ENCODE results near the gene CELSR2.

CELSR2 gene

DNA sequence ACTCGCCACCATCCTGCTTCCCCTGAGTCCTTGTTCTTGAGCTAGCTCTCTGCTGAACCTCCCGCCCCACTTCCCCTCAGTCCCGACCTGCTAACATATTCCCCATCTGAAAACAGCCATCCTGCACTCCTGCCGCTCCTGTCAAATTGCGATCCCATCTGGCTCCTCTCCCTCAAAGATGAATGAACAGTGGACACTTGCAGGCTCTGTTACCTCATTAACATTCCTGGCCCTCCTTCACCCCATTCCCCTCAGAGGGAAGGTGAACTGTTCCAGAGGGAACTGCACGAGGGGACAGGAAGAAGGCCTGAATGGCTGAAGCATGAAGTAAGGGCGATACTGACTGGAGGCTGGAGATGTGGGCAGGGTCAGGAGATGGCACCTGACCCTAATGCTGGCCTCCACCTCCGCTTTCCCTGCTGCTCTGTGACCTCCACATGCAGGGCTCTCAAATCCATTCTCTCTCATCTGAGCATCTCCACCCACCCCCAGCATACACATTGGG lies 7.4 kb upstream of the CELSR2 start:
- TF ChIP-seq Cebpa-rat (IDR thresholded peaks at IDR 0.05) = no peak

DNA sequence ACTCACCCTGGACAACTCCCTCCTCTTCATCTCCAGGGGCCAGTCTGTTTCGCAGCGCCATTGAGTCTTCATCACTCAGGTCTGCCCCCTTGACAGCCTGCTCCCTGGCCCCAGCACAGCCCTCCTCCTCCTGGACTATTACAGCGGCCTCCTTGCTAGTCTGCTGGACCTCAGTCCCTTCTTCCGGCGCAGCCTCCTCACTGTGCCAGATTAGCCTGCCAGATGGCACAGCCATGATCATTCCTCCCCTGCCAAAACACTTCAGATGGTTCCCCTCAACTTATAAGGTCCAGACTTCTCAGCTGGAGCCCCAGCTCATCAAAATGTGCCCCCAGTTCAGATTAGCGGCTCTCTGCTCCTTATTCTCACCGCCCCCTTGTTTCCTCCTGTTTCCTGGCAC lies 7.0 kb upstream of the CELSR2 start:
- TF ChIP-seq Cebpa-rat (IDR thresholded peaks at IDR 0.05) = no peak
- H3K4me2 ChIP-seq = no peak overlapping the region
- H3K9ac ChIP-seq = no peak overlapping the region

More for the DNA sequence above, 7.4 kb upstream of the CELSR2 start:
- H3K36me3 ChIP-seq = peaks cover 34% of the 10 kb centered on the region
- H3K4me3 ChIP-seq = no peak overlapping the region
- H3K9me3 ChIP-seq = no peaks in the 10 kb centered on the region
- peaks cover 9% of the 10 kb centered on the region; the same call in 1 of the 2 replicates for H3K27me3 ChIP-seq
- H3K27ac ChIP-seq = no peak overlapping the region
- peaks cover 25% of the 10 kb centered on the region for H4K20me1 ChIP-seq
- peaks cover 16% of the 10 kb centered on the region for H3K4me1 ChIP-seq
- H3K9ac ChIP-seq = no peak overlapping the region
- no peak overlapping the region for H3K4me2 ChIP-seq

DNA sequence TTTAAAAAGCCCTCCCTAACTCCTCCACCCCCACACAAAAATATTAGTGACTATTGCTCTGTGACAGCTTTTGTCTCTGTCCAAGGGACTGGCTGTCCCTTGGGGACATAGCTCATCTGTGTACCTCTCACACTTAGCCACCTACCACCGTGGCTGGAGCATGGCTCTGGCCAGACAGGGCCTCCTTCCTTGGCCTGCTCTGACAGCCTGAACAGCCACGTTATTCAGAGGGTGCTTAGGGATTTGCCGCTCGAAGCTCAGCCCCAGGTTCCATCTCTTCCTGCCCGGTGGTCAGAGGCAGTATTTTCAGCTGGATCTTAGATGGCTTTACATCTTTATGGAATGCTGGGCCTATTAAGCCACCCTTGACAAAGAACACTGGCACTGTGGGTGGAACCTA lies 6.1 kb upstream of the CELSR2 start:
- TF ChIP-seq Cebpa-rat (IDR thresholded peaks at IDR 0.05) = no peak

More for the DNA sequence above, 7.0 kb upstream of the CELSR2 start:
- Histone ChIP-seq H3K27me3 (peaks cover 9% of the 10 kb centered on the region; the same call in 1 of the 2 replicates), H3K4me1 (peaks cover 21% of the 10 kb centered on the region), H3K9me3 (no peaks in the 10 kb centered on the region), H4K20me1 (peaks cover 25% of the 10 kb centered on the region), H3K36me3 (peaks cover 29% of the 10 kb centered on the region), H3K4me3 (no peak overlapping the region), H3K27ac (no peak overlapping the region)

DNA sequence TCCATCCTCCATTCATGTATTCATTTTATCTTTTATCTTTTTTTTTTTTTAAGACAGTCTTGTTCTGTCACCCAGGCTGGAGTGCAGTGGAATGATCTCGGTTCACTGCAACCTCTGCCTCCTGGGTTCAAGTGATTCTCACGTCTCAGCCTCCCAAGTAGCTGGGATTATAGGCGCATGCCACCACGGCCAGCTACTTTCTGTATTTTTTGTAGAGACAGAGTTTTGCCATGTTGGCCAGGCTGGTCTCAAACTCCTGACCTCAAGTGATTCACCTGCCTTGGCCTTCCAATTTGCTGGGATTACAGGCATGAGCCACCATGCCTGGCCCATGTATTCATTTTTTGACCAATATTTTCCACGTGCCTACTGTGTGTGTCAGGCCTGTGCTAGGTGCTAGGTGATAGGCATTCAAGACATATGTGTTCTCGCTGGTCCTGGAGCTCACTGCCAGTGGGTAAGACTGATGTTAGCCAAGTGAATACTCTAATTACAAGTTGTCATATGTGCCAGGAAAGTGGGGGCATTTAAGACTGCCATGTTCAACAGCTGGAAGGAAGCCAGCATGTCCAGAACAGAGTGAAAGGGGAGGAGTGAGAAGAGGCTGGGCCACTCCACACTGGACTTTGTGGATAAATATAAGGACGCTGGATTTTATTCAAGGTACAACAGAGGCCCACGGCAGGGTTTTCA lies 5.3 kb upstream of the CELSR2 start:
- peaks cover 19% of the 10 kb centered on the region for H4K20me1 ChIP-seq
- H3K4me1 ChIP-seq = peaks cover 37% of the 10 kb centered on the region
- H3K4me3 ChIP-seq = no peak overlapping the region
- no peak overlapping the region for H3K27ac ChIP-seq
- no peak for TF ChIP-seq Cebpa-rat (IDR thresholded peaks at IDR 0.05)
- no peak overlapping the region for H3K9ac ChIP-seq
- peaks cover 13% of the 10 kb centered on the region for H3K36me3 ChIP-seq
- no peaks in the 10 kb centered on the region for H3K9me3 ChIP-seq
- peaks cover 9% of the 10 kb centered on the region; the same call in 1 of the 2 replicates for H3K27me3 ChIP-seq
- H3K4me2 ChIP-seq = no peak overlapping the region

More for the DNA sequence above, 6.1 kb upstream of the CELSR2 start:
- Histone ChIP-seq H3K4me1 (peaks cover 29% of the 10 kb centered on the region), H3K4me2 (no peak overlapping the region), H3K4me3 (no peak overlapping the region), H4K20me1 (peaks cover 25% of the 10 kb centered on the region), H3K36me3 (peaks cover 21% of the 10 kb centered on the region), H3K9ac (no peak overlapping the region), H3K27me3 (peaks cover 9% of the 10 kb centered on the region; the same call in 1 of the 2 replicates), H3K27ac (no peak overlapping the region), H3K9me3 (no peaks in the 10 kb centered on the region)

DNA sequence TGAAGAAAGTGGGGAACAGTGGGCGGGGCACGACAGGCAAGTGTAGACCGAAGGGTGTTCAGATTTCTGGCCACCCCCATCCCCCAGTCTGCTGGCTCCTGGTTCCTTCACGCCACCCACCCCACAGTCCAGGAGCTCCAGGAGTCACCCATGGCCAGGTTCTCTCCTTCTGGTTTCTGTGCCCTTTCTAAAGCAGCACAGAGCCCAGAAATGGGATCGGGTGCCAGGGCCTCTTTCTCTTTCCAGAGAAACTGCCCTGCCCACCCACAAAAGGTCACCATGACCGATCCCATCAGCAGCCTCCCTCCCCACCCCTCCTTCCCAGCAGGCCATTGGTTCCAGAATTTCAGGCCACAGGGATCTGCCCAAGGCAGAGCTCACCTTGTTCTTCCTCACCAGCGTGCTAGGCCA lies 3.2 kb upstream of the CELSR2 start:
- Histone ChIP-seq H3K36me3 (peaks cover 1% of the 10 kb centered on the region; the same call in 1 of the 2 replicates), H3K4me3 (no peak overlapping the region), H3K4me2 (peak overlapping the region; percentile 64; the same call in 1 of the 2 replicates), H3K9ac (no peak overlapping the region), H3K4me1 (peaks cover 44% of the 10 kb centered on the region), H3K9me3 (no peaks in the 10 kb centered on the region), H3K27me3 (peaks cover 8% of the 10 kb centered on the region; the same call in 1 of the 2 replicates), H4K20me1 (peaks cover 7% of the 10 kb centered on the region; the same call in 1 of the 2 replicates), H3K27ac (no peak overlapping the region)
- TF ChIP-seq Cebpa-rat (IDR thresholded peaks at IDR 0.05) = no peak

DNA sequence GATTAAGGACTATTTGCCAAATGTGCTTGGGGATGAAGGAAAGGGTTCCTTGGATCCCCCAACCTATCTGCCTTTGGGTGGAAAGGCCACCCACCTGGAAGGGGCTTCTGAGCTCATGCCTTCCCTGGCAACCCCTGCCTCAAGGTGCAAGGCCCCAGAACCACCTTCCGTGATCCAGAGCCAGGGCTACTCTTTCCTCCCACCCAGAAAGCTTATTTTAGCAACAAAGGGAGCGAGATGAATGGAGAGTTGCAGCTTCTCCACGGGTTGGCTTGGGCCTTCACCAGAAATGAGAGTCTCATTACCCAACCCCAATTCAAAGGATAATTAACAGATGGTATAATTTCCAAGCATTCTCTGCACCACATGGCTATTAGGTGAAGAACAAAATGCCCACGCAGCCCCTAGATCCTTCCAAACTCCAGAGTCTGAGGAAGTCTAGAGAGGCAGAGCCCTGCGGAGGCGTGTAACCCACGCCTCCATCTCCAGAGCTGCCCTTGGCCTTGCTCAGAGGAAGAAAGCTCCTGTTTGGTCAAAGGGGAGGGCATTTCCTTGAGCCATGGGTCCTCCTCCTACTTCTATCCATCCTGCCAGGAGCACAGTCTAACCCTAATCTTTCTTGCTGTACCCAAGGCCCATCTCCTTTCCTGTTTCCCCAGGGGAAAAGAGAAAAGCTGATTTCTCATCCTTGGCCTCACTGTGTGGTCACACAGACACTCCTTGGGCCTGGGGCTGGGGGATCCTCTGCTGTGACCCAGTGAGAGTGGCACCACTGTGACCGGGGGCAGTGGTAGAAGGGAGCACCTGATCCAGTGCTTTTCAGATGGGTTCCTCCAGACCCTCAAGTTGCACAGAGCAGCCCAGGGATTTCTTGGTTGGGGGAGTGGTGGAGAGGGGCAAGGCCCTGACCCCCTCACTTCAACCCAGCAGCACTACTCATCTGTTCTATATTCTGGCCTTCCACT lies 1.7 kb upstream of the CELSR2 start:
- Histone ChIP-seq H3K9ac (no peak overlapping the region), H3K4me1 (peaks cover 46% of the 10 kb centered on the region), H3K4me3 (no peak overlapping the region), H3K27me3 (no peaks in the 10 kb centered on the region), H4K20me1 (peaks cover 7% of the 10 kb centered on the region; the same call in 1 of the 2 replicates), H3K9me3 (no peaks in the 10 kb centered on the region), H3K27ac (no peak overlapping the region), H3K36me3 (peaks cover 16% of the 10 kb centered on the region), H3K4me2 (peak overlapping the region; percentile 64)
- TF ChIP-seq Cebpa-rat (IDR thresholded peaks at IDR 0.05) = no peak

DNA sequence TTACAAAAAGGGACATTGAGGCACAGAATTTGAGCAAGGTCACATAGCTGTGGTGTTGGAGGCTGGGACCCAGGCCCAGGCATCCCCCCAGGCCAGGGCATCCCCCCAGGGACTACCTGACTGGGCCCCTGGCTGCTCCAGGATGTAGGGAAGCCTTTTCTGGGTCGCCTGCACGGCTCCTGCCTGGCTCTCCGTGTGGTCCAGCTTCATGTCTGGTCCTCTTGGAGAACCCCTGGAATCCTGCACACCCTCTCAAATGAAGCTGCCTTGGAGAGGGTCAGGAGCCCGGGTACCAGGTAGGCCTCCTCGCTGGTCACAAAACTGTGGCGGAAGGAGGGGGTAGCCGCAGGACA lies 919 bp upstream of the CELSR2 start:
- H3K9ac ChIP-seq = no peak overlapping the region

DNA sequence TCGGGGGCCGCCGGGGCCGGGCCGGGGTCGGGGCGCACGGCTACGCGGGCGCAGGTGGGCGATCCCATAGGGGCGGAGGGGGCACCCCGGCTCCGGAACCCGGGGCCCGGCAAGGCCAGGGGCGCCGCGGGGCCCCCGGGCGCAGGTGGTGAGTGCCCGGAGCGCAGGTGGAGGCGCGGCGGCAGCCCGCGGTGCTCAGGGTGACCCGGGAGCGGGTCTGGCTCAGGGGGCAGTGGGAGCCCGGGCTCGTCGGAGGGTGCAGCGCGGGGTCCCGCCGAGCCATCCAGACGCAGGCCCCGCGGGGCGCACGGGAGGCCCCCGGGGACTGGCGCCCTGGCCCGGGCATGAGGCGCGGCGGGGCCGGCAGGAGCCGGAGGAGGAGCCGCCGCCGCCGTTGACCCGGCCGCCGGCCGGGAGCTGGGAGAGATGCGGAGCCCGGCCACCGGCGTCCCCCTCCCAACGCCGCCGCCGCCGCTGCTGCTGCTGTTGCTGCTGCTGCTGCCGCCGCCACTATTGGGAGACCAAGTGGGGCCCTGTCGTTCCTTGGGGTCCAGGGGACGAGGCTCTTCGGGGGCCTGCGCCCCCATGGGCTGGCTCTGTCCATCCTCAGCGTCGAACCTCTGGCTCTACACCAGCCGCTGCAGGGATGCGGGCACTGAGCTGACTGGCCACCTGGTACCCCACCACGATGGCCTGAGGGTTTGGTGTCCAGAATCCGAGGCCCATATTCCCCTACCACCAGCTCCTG lies 489 bp downstream of the CELSR2 start:
- H3K36me3 ChIP-seq = peaks cover 17% of the 10 kb centered on the region
- H4K20me1 ChIP-seq = peaks cover 7% of the 10 kb centered on the region; the same call in 1 of the 2 replicates
- no peak for TF ChIP-seq Cebpa-rat (IDR thresholded peaks at IDR 0.05)
- H3K27me3 ChIP-seq = no peaks in the 10 kb centered on the region
- peak overlapping the region; percentile 91 for H3K4me3 ChIP-seq
- H3K9me3 ChIP-seq = no peaks in the 10 kb centered on the region
- H3K27ac ChIP-seq = peak overlapping the region; percentile 82
- peaks cover 68% of the 10 kb centered on the region for H3K4me1 ChIP-seq
- H3K4me2 ChIP-seq = peak overlapping the region; percentile 97
- H3K9ac ChIP-seq = peak overlapping the region; percentile 81

More for the DNA sequence above, 919 bp upstream of the CELSR2 start:
- no peaks in the 10 kb centered on the region for H3K9me3 ChIP-seq
- peak overlapping the region; percentile 97; the same call in 1 of the 2 replicates for H3K4me2 ChIP-seq
- no peak overlapping the region for H3K4me3 ChIP-seq
- peaks cover 7% of the 10 kb centered on the region; the same call in 1 of the 2 replicates for H4K20me1 ChIP-seq
- H3K4me1 ChIP-seq = peaks cover 53% of the 10 kb centered on the region
- H3K27ac ChIP-seq = no peak overlapping the region
- H3K27me3 ChIP-seq = no peaks in the 10 kb centered on the region
- H3K36me3 ChIP-seq = peaks cover 17% of the 10 kb centered on the region
- TF ChIP-seq Cebpa-rat (IDR thresholded peaks at IDR 0.05) = no peak

All from BLaER1 (cell line).